ENCODE data around the gene FCHSD2.

- TF ChIP-seq POLR2A (IDR thresholded peaks at IDR 0.05; ENCODE audit: low read depth) (no peak), POLR2AphosphoS5 (IDR thresholded peaks at IDR 0.05) (no peak), EP300 (IDR thresholded peaks at IDR 0.05) (no peak)
- TF ChIP-seq, protein P1, sequence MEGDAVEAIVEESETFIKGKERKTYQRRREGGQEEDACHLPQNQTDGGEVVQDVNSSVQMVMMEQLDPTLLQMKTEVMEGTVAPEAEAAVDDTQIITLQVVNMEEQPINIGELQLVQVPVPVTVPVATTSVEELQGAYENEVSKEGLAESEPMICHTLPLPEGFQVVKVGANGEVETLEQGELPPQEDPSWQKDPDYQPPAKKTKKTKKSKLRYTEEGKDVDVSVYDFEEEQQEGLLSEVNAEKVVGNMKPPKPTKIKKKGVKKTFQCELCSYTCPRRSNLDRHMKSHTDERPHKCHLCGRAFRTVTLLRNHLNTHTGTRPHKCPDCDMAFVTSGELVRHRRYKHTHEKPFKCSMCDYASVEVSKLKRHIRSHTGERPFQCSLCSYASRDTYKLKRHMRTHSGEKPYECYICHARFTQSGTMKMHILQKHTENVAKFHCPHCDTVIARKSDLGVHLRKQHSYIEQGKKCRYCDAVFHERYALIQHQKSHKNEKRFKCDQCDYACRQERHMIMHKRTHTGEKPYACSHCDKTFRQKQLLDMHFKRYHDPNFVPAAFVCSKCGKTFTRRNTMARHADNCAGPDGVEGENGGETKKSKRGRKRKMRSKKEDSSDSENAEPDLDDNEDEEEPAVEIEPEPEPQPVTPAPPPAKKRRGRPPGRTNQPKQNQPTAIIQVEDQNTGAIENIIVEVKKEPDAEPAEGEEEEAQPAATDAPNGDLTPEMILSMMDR (IDR thresholded peaks at IDR 0.05), result no peak
These were observed 40.8 kb upstream of the FCHSD2 start for GRCh38 chr11:73182824-73183321.
